COLO829 (cell line): Measurements from ENCODE around the gene EML5.

Experiments used
- DNase-seq: peaks from one replicate; pipeline ENCODE4 v3.0.0; 2012; ENCODE audit warnings: low spot score

Gene EML5

GRCh38 chr14:88614218-88614907 is 178.4 kb downstream of the EML5 start:
- DNase-seq: peak; percentile 16

- DNase-seq: no peak
Observed at GRCh38 chr14:88613552-88614010, 179.2 kb downstream of the EML5 start.

GRCh38 chr14:88612981-88613380 is 179.8 kb downstream of the EML5 start:
- no peak for DNase-seq

- DNase-seq: no peak
Observed at GRCh38 chr14:88611878-88612277, 180.9 kb downstream of the EML5 start.

DNA sequence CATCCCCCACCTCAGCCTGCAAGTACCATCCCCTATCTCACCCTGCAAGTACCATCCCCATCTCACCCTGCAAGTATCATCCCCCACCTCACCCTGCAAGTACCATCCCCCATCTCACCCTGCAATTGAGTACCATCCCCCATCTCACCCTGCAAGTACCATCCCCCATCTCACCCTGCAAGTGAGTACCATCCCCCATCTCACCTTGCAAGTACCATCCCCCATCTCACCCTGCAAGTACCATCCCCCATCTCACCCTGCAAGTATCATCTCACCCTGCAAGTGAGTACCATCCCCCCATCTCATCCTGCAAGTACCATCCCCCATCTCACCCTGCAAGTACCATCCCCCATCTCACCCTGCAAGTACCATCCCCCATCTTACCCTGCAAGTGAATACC is 184.9 kb downstream of the EML5 start:
- DNase-seq: no peak

DNA sequence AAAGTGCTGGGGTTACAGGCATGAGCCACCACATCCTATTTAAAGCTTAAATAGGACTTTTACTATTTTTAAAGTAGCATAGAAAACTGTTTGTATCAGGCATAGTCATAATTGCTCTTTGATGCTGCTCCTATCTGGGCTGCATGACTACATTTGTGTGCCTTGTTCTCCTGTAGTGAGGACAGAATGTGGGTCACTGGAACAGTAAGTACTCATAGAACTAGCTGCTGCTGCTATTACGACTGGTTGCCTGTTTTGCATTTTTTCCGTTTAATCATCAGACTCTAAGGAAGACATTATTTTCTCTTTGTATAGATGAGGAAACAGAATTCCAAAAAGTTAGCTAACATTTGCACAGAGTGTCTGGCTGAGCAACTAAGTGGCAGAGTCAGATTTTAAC is 187.2 kb downstream of the EML5 start:
- no peak for DNase-seq

- DNase-seq: no peak
Observed at GRCh38 chr14:88604212-88604611, 188.5 kb downstream of the EML5 start.

DNA sequence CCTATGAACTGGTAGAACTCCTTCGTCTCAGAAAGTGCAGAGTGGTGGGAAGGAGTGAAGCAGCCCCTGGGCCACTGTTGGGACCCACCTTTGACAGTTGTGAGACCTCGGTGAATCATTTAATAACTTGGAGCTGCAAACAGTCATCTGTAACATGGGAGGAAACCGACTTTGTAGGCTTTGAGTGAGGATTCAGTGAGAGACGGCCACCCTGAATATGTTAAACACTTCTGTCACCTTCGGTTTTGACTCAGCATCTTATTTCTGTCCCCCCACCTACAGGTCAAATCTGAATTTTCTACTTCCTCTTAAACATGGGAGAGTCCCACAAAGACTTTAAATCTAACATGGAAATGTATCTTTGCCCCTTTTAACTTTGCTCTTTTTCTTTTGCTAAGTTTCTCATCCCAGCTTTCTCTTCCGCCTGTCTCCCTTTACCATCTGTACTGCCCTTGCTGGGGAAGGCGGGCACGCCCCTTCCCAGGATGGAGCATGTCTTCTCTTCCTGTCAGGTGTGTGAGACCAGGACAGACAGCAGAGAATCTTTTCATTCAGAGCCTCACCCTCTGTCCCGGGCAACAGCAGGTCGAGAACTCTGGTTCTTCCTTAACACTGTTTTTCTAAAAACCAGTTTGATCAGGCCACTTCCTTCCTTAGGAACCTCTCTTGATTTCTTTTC is 192.9 kb downstream of the EML5 start:
- no peak for DNase-seq

- DNase-seq: no peak
Observed at GRCh38 chr14:88599326-88599725, 193.4 kb downstream of the EML5 start.

GRCh38 chr14:88598097-88598675 is 194.6 kb downstream of the EML5 start:
- no peak for DNase-seq

DNA sequence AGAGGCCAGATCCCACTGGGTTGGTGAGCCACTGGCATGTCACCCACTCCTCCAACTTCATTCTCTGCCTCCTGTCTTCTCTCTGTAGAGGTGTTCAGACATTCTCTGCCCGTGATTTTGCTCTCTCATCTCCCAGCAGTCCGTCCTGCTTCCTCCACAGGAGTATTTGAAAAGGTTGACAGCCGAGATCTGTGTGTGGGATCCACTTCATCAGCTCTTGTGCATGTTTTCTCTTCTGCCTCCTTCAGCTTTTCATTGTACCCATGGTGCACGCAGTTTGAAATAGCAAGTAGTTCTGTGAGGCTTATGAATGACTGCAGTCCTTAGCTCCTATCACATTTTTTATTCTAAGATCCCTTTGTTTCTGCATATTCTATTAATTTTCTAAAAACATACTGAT is 195.2 kb downstream of the EML5 start:
- DNase-seq: no peak

DNA sequence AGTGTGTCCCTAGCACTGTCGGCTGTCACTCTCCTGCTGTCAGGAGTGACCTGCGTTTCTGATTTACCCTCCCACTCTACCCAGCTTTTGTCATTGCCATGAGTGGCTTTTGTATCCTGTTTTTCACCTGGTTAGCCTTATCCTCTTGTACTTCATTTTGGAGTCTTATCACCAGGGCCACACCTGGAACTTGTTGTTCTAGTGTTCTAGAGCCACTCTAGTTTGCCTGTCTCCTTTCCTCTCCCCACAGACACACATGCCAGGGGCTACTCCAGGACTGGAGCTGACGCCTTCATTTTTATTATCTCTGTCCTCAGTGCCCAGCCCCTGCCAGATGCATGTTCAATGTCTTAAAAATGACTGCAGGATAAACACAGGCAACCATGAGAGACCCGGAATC is 195.7 kb downstream of the EML5 start:
- DNase-seq: no peak

- no peak for DNase-seq
Observed at GRCh38 chr14:88592031-88592430, 200.7 kb downstream of the EML5 start.

DNA sequence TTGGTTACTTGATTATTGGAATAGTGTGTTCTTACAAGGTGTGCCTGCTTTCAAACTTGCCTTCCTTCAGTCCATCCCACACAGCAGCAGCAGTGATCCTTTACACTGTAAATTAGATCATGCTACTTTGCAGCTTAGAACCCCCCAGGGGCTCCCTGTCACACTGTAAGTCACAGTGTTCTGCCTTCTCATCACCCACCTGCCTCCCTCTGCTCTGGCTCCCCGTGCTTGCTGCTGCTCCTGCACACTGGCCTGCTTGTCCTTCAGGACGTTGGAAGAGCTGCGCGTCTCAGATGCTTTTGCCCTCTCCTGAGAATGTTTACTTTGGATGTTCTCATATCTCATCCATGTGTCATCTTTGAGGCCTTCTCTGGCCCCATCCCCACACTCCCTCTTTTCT is 202.6 kb downstream of the EML5 start:
- no peak for DNase-seq

- no peak for DNase-seq
Observed at GRCh38 chr14:88588081-88588480, 204.7 kb downstream of the EML5 start.

- no peak for DNase-seq
Observed at GRCh38 chr14:88584451-88584850, 208.3 kb downstream of the EML5 start.

DNA sequence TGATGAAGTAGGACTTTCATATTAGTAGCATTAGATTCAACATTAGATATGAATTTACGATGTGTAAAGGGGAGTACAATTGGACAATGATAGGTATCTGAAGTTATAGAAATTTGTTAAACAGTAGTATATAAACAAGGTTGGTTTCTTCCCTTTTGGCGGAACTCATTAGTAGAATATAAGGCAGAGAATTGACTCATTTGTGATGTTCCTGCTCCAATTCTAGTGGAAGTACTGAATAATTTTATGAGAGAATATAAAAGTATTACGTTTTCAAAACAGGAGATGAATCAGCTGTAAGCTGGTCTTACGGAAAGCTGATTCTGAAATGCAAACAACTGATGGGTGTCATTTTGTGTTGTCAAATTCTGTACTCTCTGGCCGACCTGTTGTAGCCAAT is 216.5 kb downstream of the EML5 start:
- no peak for DNase-seq

DNA sequence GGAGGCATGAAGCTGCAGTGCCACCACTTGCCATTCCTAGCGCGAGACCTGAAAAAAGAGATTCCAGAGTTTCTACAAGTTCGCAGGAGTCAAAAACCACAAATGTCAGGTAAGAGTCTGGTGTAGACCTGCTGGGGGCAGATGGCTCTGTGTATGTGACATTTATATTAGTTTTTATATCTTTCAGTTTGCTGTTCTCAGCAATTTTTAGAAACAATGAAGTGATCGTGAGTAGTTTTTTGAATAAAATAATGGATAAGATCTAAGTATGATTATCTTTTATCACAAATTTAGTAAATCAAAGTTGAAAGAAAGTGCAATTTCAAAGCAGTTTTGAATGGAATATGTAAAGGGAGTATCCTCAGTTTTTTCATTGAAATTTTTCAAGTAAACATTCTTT is 220.6 kb downstream of the EML5 start:
- DNase-seq: no peak

GRCh38 chr14:88568196-88568595 is 224.6 kb downstream of the EML5 start:
- no peak for DNase-seq

DNA sequence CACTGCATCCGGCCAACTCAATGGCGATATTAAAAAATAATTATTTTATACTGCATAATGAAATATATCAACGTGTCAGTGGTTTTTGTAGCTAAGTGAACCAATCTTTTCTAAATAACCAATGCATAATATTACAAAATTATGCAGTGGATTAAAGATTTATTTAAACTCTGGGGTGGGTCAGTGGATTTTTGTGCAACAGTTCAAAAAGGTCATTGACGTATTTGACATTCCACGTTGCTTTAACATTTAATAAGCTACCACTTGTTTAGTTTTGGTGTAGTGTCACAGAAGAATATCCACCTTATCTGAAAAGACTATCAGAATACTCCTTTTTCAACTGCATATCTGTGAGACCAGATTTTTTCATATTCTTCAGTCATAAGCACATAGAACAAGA is 227.3 kb downstream of the EML5 start:
- no peak for DNase-seq

GRCh38 chr14:88563845-88564244 is 228.9 kb downstream of the EML5 start:
- no peak for DNase-seq

GRCh38 chr14:88562831-88563686 is 229.7 kb downstream of the EML5 start, which contains the start of gene ZC3H14:
Gene ZC3H14 (plus strand): TSS chr14:88563037. CDS start chr14:88563134, 97 bp downstream.
- peak; percentile 85 for DNase-seq

GRCh38 chr14:88562532-88562830 is 230.3 kb downstream of the EML5 start:
- DNase-seq: no peak
